ENCODE data around the gene SYNE1.
"Not testable (repeated sequence)": the region's sequence is repeated elsewhere in the genome, so short reads cannot be mapped to it uniquely, and the experiment has no call there.

SYNE1 gene

DNA sequence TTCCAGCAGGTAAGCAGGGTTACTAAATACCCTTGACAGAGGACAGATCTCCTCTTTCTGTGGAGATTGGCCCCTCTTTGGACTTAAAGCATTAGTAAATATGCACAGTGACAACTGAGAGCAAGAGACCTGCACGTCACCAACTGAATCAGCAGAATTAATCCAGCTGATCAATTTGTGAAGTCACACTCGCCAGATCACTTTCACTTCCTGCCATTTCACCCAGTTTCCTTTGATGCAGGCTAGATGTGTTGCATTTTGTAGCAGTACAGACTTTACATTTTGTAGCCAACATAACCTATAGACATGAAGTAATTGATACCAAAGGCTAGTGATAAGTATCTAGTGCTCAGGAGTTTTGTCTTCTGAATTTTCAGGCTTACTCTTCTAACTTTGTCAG is 11.9 kb downstream of the SYNE1 start:
- no peak for DNase-seq

DNA sequence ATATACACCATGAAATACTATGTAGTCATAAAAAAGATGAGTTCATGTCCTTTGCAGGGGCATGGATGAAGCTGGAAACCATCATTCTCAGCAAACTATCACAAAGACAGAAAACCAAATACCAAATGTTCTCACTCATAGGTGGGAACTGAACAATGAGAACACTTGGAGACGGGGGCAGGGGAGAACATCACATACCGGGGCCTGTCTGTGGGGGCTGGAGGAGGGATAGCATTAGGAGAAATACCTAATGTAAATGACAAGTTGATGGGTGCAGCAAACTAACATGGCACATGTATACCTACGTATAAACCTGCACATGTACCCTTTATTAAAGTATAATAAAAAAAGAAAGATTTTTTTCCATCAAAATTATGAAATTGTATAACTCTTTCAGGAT is 22.4 kb downstream of the SYNE1 start:
- not testable (repeated sequence) for DNase-seq

DNA sequence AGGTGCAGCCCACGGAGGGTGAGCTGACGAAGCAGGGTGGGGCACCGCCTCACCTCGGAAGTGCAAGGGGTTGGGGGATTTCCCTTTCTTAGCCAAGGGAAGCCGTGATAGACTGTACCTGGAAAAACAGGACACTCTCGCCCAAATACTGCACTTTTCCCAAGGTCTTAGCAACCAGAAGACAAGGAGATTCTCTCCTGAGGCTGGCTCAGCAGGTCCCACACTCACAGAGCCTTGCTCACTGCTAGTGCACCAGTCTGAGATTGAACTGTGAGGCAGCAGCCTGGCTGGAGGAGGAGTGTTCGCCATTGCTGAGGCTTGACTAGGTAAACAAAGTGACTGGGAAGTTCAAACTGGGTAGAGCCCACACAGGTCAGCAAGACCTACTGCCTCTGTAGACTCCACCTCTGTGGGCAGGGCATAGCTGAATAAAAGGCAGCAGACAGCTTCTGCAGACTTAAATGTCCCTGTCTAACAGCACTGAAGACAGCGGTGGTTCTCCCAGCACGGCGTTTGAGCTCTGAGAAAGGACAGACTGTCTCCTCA is 28.0 kb downstream of the SYNE1 start:
- DNase-seq: no peak

DNA sequence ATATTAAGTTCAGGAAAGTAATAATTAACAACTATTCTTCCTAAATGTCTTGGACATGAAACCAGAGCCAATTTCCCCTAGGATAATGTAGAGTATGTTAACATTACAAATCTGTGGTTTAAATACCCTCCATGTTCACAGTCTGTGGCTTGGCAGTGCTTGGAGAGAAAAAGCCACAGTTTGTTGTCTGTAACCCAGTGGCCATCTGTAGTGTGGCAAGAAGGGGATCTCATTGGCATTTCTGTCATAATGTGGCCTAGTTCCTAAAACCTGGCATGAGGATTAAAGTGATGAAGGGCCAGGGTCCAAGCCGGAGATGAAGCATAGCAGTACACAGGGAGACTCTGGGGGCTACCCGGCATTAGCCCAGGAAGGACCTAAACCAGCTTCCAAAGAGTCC is 31.2 kb downstream of the SYNE1 start:
- DNase-seq: no peak

DNA sequence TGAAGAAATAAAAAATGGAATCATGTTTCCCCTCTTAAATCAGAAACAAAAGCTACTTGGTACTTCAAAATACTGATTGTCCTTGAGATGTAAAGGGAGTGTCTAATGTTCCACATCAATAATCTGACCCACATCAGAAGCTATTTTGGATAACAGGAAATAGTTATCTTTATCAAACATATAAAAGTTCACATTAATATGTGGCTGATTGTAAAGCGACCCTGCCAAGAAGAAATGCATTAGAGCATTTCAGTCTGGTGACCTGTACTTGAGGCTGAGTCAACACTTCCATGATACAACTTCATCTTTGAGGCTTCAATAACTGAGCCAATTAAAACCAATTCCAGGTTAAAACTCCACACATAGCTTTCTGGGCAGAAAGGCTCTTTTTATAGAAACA is 31.8 kb downstream of the SYNE1 start:
- no peak for DNase-seq

DNA sequence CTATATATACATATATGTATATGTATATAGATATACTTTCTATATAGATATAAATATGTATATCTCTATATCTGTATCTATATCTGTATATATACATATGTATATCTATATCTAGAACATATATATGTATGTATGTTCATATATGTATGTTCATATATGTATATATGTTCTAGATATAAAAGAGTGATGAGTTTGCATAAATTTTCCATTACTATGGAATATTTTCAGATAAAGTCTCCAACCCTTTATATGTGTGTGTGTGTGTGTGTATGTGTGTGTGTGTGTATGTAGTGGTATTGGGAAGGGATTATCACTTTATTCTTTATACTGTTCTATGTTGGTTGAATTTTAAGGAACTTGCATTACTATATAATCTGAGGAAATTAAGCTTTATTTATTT is 33.3 kb downstream of the SYNE1 start:
- DNase-seq: no peak

DNA sequence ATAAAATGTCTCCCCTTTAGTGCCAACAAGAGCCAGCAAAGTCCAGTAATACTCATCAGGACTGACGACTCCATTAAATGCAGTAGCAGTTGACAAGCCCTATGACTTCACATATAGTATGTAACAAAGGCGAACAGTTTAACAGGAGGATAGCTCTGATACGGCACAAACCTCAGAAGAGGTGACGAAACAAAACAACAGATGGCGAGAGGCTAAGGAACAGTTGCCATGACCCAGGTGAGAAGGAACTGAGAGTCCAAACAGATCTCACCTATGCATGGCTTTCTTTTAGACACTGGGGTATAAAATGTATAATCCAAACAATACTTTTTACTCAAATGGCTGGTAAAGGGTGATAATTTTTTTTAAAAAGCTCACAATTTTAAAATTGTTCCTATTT is 37.1 kb downstream of the SYNE1 start:
- no peak for DNase-seq

DNA sequence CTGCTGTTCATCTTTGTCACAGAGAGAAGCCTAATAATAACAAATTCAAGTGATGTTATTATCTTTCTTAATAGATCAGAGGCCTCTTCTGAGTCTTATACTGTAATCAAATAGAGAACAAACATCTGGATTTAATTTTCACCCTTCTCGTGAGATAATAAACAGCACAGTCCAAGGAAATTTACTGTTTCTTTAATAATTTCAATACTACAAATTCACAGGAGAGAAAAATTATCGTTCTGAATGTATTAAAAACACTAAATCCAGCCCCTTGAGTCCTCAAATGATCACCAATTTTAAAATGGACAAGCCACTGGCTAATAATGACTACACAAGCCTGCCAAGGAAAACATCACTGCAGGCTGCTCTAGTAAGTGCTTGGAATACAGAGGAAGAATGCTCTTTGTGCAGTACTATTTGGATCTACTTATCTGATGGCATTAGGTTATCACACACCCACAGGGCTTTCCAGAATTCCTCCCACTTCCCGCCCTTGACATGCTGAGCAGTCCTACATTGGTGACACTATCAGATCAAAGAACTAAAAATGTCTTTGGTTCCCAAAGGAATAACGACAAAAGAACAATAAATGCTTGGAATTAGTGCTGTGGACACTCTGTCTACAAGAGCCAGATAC is 38.1 kb downstream of the SYNE1 start:
- DNase-seq: no peak

DNA sequence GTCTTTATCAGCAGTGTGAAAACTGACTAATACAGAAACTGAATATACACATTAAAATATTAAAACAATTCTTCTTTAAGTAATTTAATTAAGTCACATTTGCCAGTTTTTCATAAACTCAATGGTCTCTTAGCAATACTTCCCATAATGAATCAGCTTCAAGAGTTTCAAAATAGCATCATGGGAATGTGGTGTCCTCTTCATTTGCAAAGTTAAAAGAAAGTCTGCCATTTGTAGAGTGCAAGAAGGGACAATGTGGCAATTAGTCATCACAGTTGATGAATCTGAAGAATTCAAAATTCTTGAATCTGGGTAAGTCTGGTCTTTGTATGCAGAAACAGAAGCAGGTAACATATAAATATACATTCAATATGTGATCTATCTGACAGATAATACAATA is 38.7 kb downstream of the SYNE1 start:
- no peak for DNase-seq

DNA sequence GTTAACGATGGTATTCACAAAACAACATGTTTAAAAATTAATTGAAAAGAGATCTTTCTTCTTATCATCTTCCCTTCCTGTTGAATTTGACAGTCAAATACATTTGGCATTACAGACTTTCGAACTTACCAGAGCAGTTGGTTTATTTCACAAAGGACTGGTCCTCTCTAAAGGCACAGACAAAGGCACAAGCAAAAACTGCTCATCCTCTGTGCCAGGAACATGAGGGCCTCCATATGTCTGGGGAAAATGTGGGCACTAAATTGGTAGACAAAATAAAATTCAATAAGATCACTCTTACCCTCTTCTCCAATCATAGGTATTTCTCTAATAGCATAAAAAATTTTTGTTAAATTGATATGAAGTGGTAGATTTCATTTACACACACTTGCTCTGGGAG is 40.4 kb downstream of the SYNE1 start:
- DNase-seq: no peak

DNA sequence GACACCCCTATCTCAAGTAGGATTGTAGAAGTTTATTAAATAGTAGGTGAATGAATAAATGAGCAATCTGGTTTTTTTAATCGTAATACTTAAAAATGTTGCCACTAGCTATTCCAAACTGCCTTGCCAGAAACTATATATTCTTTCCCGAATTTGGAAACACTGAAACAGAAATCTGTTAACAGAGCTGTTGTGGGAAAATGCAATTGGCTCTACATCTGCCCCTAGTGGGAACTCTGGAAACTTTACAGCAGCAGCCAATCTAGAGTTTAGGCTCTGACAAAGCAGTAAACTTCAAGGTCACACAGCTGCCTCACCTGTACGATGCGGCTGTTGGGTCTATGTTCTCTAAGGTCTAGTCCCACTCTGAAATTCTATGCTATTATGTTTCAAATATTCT is 41.7 kb downstream of the SYNE1 start:
- no peak for DNase-seq

DNA sequence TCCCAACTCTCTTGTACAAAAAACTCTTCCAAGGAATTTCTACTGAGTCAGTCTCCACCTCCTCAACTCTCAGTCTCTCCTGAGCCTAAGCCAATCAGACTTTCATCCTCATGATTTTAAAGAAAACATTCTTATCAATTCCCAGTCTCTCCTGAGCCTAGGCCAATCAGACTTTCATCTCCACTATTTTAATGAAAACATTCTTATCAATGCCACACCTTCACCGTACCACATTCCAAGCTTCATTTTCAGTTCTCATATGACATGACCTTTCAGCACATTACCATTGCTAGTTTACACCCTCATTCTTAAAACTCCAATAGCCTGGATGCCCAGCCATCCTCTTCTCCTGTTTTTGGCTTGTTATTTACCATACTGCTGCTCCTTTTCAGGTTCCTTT is 42.5 kb downstream of the SYNE1 start:
- no peak for DNase-seq

DNA sequence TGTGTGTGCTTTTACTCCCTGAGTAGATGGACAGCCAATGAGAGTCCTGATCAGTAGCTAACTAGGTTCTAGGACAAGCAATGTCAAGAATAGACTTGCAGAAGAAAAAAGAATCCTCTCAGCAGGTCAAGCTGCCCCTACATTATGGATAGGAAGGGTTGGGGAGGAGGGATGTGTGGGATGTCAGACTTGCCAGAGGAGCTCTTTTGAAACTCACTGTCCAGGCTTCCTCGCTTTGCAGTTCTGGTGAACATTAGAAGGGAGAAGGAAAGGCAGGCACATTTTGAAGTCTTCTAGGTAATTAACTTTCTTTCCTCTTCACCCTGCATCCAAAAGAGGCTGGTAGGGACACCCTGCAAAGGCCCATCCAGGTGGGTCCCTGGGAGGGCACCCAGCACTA is 48.7 kb downstream of the SYNE1 start:
- DNase-seq: no peak

DNA sequence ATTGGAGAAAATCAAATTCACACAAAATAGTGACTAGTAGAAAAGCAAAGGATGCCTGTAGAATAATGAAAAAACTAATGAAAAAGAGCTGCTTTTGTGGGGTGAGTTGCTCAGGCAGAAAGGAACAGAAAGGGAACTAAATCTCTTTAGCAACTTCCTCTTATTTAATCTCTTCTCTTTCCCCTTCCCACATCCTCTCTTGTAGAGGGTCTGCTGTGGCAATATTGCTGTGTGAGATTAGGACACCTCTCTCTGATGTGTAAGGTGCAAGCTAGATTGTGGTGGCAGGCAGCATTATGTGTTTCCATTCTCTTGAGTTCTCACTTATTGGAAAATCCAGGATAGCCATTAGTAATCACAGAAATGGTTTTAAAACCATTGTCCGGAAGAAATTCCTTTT is 49.7 kb downstream of the SYNE1 start:
- DNase-seq: no peak

DNA sequence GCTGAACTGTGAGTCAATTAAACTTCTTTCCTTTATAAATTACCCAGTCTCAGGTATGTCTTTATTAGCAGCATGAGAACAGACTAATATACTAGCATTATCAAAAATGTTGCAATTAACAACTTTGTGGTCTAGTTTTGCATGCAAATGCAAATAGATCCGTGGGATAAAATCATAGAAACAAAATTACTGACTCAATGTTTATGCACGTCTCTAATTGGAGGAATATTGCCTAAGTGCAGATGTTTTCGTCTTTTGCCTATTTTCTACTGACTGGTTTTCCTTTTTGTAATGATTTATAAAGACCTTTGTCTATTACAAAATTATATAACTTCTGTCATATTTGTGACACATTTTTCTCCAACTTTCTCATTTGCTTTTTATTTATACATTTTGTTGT is 51.9 kb downstream of the SYNE1 start:
- no peak for DNase-seq

DNA sequence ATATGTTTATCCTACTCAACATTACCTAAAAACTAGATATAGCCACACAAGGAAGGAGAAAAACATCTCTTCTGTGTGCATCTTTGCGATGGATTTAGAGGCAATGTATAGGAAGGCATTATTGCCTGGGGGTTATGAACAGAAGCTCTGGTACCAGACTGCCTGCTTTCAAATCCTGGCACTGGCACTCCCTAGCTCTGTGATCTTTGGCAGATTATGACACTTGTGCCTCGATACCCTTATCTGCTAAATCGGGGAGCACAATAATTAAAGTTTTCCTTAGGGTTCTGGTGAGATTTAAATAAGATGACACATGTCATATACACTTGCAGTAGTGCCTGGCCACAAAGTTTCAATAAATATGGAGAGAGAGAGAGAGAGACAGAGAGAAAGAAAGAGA is 53.3 kb downstream of the SYNE1 start:
- no peak for DNase-seq

DNA sequence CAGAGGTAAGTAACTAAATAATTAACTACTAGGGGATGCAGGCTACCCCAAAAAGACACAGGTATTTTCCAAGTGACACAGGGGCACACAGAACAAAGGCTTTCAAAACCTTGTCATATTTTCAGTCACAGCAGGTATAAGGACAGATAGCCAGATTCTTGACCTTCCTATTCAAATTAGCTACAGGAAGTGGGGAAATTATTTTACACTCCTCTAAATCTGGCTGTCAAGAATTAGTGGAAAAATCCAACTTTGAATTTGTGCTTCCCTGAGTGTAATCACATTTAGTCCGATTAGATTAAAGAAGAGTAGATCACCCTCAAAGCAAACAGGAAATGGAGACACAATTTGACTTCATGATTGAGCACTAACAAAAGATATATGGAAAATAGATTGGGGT is 60.6 kb downstream of the SYNE1 start:
- no peak for DNase-seq

DNA sequence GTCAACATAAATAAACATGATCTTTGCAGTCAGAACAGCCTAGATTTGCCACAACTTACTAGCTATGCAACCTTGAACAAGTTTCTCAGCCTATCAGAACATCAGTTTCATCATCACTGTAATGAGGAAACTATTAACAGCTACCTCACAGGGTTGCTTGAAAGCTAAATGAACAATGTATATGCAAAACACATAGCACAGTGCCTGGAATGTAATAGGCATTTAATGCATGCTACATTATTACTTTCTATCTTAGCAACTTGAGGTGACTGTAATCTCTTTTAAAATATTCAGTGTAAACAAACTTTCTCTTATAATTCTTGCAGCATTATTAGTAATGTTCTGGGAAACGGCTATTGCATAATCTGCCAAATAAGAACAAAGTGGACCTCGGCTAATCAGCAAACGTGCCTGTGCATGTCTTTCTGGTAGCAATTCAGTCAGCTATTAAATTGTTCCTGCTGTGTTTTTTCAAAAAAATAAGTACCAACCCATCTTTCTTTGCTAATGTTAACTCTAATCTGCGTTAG is 61.5 kb downstream of the SYNE1 start:
- DNase-seq: no peak

DNA sequence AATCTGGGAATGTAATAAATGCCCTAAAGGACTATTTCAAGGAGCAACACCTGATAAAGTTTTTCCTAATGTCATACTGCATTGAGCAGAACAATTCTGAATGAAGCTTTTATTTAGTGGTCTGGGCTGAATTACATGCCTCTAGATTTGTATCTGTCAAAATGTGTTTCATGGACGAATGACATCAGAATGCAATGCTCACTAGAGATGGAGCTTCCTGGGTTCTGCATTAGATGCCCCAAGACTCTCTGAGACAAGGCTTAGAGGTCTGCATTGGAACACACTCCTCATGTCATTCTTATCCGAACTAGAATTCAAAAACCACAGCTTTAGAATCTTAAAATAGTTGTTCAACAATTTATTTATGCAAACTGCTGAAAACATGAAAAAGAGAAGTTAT is 62.0 kb downstream of the SYNE1 start:
- DNase-seq: no peak

DNA sequence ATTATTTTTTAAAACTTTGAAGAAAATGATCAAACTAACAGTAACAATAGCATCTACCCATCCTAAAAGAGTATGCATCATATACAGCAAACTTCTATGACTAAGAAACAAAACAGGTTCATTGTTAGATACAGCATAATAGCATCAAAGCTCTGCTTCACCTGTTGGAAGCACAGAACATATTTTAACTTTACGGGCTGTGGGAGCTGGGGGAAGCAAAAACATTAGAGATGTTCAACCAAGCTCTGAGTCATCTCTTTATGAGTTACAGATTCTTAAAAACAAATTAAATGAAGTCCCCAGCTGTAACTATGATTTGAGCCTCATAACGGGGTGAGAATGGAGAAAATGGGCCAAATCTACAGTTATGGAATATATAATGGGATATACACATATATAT is 63.4 kb downstream of the SYNE1 start:
- DNase-seq: no peak

DNA sequence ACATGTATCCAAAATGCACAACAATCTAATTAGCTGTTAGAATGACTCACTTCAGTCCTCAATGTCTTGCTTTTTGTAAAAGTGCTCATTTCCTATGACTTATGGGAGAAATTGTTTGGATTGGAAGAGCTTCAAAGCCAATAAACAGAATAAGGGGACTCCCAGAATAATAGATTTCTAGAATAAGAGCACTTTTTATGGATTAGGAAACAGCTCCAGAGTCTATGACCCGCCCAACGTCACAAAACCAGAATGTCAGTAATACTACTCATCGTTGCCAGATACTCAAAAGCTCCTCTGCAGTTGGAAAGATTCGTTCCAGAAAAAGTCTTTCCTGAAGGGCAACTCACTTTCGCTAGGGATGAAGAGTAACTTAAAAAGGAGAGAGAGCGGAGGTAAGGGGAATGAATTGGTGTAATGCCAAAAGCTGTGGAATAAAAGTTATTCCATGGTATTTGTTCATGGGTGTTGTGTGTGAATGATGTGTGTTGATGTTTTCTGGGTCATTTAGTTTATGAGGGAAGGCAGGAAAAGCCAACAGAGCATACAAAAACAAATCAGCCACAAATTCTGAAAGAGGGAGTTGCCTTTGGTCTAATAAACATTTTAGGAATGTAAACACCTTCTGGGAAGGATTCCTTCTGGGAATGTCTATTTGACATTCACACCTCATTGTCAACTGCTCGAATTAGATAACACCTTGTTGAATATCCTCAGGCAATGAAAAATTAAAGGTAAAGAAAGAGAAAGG is 64.6 kb downstream of the SYNE1 start:
- DNase-seq: no peak

DNA sequence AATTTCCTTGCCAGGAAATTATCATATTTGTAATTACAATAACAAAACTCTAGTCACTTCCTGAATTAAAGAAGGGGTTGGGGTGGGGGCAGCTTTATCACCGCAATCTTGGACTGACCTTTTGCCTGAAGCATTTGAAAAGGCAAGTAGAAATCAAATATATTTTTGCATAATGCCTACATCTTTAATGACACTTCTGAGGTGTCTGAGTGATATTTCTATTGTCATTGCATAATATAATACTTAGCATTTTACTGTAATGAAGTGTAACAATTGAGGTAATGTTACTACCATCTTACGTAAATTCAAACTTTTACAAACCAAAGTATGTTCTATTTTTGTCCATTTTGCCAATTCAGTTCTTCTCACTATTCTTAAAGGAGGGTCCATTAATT is 65.2 kb downstream of the SYNE1 start:
- DNase-seq: no peak

DNA sequence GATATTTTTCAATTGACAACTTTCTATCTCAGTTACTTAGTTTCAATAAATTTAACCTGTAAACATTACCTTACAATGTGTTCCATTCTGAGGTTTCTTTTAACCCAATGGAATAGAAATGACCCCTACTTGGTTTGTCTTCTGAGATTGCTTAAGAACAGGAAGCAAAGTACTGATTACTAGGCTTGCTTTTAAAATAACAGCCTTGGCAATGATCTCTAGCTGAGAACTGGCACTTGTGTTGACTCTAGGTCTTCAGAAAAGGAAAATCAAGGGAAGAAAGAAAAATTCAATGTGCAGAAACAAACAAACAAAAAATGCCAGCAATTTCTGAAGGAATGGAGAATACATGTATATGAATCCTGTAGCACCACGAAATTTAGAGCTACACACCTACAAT is 66.1 kb downstream of the SYNE1 start:
- DNase-seq: no peak

DNA sequence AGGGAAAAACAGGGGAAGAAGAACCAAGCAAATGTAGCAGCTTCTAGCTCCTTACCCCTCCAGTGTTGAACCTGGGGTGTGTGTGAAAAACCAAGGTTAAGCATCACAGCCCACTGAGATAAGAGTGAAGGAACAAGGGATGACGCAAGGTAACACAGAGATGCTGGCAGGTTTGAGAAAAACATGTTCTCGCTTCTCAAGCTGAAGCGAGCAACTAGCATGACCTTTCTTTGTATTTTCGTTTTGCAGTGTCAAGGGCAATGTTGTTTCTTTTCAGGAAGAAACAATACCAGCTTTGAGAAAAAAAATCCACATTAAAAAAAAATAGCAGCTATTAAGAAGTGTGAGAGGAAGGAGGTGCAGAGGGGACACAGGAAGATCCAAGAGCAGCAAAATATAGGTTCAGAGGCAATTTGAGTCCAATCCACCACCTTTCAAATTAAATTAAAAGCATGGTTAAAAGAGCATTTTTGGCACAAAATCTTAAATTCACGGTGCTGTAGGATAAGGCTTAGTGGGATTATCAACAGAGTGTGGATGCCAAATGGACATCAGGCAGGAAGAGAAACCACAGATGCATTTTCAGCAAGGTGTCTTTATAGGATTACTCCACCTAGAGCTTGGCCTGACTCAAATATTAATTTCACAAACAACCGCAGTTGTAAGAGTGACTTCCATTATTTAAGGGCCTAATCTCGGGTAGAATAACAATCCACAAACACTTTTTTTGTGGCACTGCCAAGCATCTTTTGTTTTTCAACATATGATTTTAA is 70.9 kb downstream of the SYNE1 start:
- DNase-seq: no peak

Measured in NCI-H1436 treated with DMSO at 0.1 percent for 48 hours (cell line).